Measurements from ENCODE around the gene WWOX.

GRCh38 chr16:78352184-78352583, 252.7 kb downstream of the WWOX start:
- TF ChIP-seq CREB1 (IDR thresholded peaks at IDR 0.05), result no peak
- no peak for TF ChIP-seq KDM4A (IDR thresholded peaks at IDR 0.05; ENCODE audit: low read depth, low read length, severe bottlenecking)
- no peak for TF ChIP-seq CTCF (IDR thresholded peaks at IDR 0.05; ENCODE audit: control extremely low read depth in 1 of 3, insufficient read depth in 1 of 3, low read depth in 1 of 3, low read length in 3 of 3)
- TF ChIP-seq CHD1 (IDR thresholded peaks at IDR 0.05; ENCODE audit: low read depth, low read length), result no peak
- TF ChIP-seq EZH2 (IDR thresholded peaks at IDR 0.05; ENCODE audit: low read depth, low read length, severe bottlenecking), result no peak
- no peak for TF ChIP-seq POLR2AphosphoS5 (IDR thresholded peaks at IDR 0.05; ENCODE audit: low read depth, low read length)
- no peak for TF ChIP-seq BACH1 (IDR thresholded peaks at IDR 0.05; ENCODE audit: low read length)
- no peak for TF ChIP-seq USF2 (IDR thresholded peaks at IDR 0.05; ENCODE audit: low read length)
- TF ChIP-seq MAX (IDR thresholded peaks at IDR 0.05), result no peak
- no peak for TF ChIP-seq POLR2A (IDR thresholded peaks at IDR 0.05; ENCODE audit: control extremely low read depth in 1 of 2, low read depth in 2 of 2, low read length in 2 of 2)
- no peak for TF ChIP-seq ATF2 (IDR thresholded peaks at IDR 0.05; ENCODE audit: low read length)
- no peak for TF ChIP-seq SIRT6 (IDR thresholded peaks at IDR 0.05; ENCODE audit: low read length)

All from H1 (cell line).